ENCODE data around the gene MBTD1. TPM values are rescaled to one million over a fixed set of nuclear protein-coding genes. Genes with fewer than 3 reads are reported as not detected.

MBTD1 gene
- total and polyA plus RNA-seq, 9 of the 15 experiments (the other 6 are each of a cell fraction or from before 2014, with no cell fraction given): 2.1 to 26.3 (median 13.3) TPM

DNA sequence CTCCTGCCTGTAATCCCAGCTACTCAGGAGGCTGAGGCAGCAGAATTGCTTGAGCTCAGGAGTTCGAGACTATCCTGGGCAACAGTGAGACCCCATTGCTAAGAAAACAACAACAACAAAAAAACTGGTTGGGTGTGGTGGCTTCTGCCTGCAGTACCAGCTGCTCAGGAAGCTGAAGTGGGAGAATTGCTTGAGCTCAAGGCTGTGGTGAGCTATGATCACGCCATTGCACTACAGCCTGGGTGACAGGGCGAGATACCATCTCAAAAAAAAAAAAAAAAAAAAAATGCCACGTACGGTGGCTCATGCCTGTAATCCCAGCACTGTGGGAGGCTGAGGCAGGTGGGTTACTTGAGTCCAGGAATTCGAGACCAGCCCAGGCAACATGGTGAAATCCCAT is 59.6 kb downstream of the MBTD1 start:
- in situ Hi-C loops (cut with MboI) (no loop called here), intact Hi-C loops (cut with micrococcal nuclease) (no loop called here)
- H3K27me3 ChIP-seq (ENCODE audit: control insufficient read depth in 2 of 2, insufficient read depth in 2 of 2, low read length in 2 of 2): no peaks in the 10 kb centered on the region
- FAIRE-seq (no peak), ATAC-seq (no peak), DNase-seq (ENCODE audit: extremely low read depth in 1 of 4, low spot score in 3 of 4) (no peak)
- H3K79me2 ChIP-seq (ENCODE audit: control insufficient read depth, insufficient read depth, low read length): no peaks in the 10 kb centered on the region
- no peak overlapping the region for H2AFZ ChIP-seq (ENCODE audit: low read depth, low read length)
- H3K27ac ChIP-seq (ENCODE audit: extremely low read depth, low read depth, low read length): no peak overlapping the region
- no peak overlapping the region for H3K4me2 ChIP-seq (ENCODE audit: insufficient read depth, low read length)
- H3K9me3 ChIP-seq (replicated peaks; ENCODE audit: control insufficient read depth, insufficient read depth, low read depth, low read length): no peaks in the 10 kb centered on the region
- H3K9ac ChIP-seq (ENCODE audit: insufficient read depth in 1 of 2, low read depth in 2 of 2, low read length in 2 of 2): no peak overlapping the region
- no peaks in the 10 kb centered on the region for H3K4me1 ChIP-seq (replicated peaks in 1 of 2; ENCODE audit: control insufficient read depth in 2 of 2, insufficient read depth in 2 of 2, low read length in 2 of 2)
- ChIA-PET POLR2A (interaction anchor here (0.8 to 1.4 kb wide), 4 partner anchors 12 to 22 kb away, joined by 3 to 4 read pairs (median 3); no protein-coding TSS in a partner anchor), CTCF (ENCODE audit: low intra/inter-chr PET ratio) (no interaction called here)
- peaks cover 4% of the 10 kb centered on the region for H3K9me1 ChIP-seq (ENCODE audit: control insufficient read depth, insufficient read depth, low read length)
- H4K20me1 ChIP-seq (replicated peaks; ENCODE audit: control insufficient read depth, insufficient read depth, low read length): no peaks in the 10 kb centered on the region
- no TSS peak for BruUV-seq (replicated peaks)
- WGBS (ENCODE audit: insufficient coverage, low coverage, missing lambda C conversion rate): 90% methylated on average over 3 of the region's 6 CpGs
- H3K4me3 ChIP-seq: no peak overlapping the region
- H3K36me3 ChIP-seq (ENCODE audit: control insufficient read depth, insufficient read depth, low read length): peaks cover 78% of the 10 kb centered on the region
- TF ChIP-seq ZNF124 (CRISPR knock-in tag; IDR thresholded peaks at IDR 0.05): no peak
- no peak for TF ChIP-seq MCM2 (IDR thresholded peaks at IDR 0.05; ENCODE audit: low read depth)
- TF ChIP-seq PURB (CRISPR knock-in tag; IDR thresholded peaks at IDR 0.05; ENCODE audit: low read depth): no peak
- TF ChIP-seq, protein P1, sequence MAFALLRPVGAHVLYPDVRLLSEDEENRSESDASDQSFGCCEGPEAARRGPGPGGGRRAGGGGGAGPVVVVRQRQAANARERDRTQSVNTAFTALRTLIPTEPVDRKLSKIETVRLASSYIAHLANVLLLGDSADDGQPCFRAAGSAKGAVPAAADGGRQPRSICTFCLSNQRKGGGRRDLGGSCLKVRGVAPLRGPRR (CRISPR knock-in tag; IDR thresholded peaks at IDR 0.05): no peak
- TF ChIP-seq XRCC4 (IDR thresholded peaks at IDR 0.05; ENCODE audit: extremely low read depth, insufficient read depth, insufficient read length): no peak
- no peak for TF ChIP-seq MTA3 (IDR thresholded peaks at IDR 0.05; ENCODE audit: borderline replicate concordance)
- TF ChIP-seq TAF7 (tag; IDR thresholded peaks at IDR 0.05): no peak
- no peak for TF ChIP-seq NRF1 (conservative IDR thresholded peaks at IDR 0.05 in 1 of 2, IDR thresholded peaks at IDR 0.05 in 1 of 2)
- no peak for TF ChIP-seq HNRNPH1 (optimal IDR thresholded peaks at IDR 0.05; ENCODE audit: low read depth, low read length)
- TF ChIP-seq ID3 (CRISPR knock-in tag; IDR thresholded peaks at IDR 0.05): no peak
- no peak for TF ChIP-seq ID3 (tag; IDR thresholded peaks at IDR 0.05)
- TF ChIP-seq BRF1 (IDR thresholded peaks at IDR 0.05; ENCODE audit: borderline replicate concordance, extremely low read depth, insufficient read length): no peak
- TF ChIP-seq, protein P2, sequence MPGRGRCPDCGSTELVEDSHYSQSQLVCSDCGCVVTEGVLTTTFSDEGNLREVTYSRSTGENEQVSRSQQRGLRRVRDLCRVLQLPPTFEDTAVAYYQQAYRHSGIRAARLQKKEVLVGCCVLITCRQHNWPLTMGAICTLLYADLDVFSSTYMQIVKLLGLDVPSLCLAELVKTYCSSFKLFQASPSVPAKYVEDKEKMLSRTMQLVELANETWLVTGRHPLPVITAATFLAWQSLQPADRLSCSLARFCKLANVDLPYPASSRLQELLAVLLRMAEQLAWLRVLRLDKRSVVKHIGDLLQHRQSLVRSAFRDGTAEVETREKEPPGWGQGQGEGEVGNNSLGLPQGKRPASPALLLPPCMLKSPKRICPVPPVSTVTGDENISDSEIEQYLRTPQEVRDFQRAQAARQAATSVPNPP (IDR thresholded peaks at IDR 0.05; ENCODE audit: borderline replicate concordance, insufficient read depth, insufficient read length): no peak
- no peak for TF ChIP-seq HINFP (tag; conservative IDR thresholded peaks at IDR 0.05; ENCODE audit: low read depth)
- TF ChIP-seq FOSL1 (tag; conservative IDR thresholded peaks at IDR 0.05): no peak
- TF ChIP-seq TSHZ1 (CRISPR knock-in tag; IDR thresholded peaks at IDR 0.05): no peak
- no peak for TF ChIP-seq ZKSCAN1 (IDR thresholded peaks at IDR 0.05; ENCODE audit: low read depth, low read length)
